Astrocyte (in vitro differentiated cells and primary cell): ENCODE data around the gene SIN3B.

Experiments used
- EZH2 ChIP-seq: IDR thresholded peaks from 2 replicates; pipeline ENCODE4 v1.6.1; 2012; ENCODE audit warnings: mild to moderate bottlenecking, low read length, inconsistent platforms; ENCODE audit not compliant: insufficient read depth
- TF ChIP-seq, protein P1 (sequence below): IDR thresholded peaks from 2 replicates; pipeline ENCODE4 v1.5.1; 2011; ENCODE audit warnings: low read depth, mild to moderate bottlenecking, inconsistent platforms, low read length, moderate library complexity; ENCODE audit not compliant: insufficient read depth

DNA sequence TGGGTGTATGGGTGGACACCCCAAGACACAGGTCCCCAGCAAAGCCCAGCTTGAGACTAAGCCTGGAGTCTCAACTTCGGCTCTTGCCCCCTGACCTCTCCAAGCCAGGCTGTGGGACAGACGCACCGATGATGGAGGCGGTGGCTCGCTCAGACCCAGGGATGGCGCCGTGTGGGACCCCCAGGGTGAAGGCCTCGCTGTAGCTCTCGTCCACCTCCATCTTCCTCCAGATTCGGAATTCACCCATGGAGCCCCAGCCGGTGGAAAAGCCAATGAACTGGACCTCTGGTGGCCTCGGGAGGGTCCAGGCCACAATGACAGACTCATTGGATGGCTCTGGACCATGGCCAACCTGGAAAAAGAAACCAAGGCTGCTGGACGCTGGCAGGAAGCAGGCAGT lies 98.7 kb downstream of the SIN3B start:
- TF ChIP-seq, protein P1, sequence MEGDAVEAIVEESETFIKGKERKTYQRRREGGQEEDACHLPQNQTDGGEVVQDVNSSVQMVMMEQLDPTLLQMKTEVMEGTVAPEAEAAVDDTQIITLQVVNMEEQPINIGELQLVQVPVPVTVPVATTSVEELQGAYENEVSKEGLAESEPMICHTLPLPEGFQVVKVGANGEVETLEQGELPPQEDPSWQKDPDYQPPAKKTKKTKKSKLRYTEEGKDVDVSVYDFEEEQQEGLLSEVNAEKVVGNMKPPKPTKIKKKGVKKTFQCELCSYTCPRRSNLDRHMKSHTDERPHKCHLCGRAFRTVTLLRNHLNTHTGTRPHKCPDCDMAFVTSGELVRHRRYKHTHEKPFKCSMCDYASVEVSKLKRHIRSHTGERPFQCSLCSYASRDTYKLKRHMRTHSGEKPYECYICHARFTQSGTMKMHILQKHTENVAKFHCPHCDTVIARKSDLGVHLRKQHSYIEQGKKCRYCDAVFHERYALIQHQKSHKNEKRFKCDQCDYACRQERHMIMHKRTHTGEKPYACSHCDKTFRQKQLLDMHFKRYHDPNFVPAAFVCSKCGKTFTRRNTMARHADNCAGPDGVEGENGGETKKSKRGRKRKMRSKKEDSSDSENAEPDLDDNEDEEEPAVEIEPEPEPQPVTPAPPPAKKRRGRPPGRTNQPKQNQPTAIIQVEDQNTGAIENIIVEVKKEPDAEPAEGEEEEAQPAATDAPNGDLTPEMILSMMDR = no peak
- no peak for TF ChIP-seq EZH2
